SU-DHL-6 (cell line): ENCODE measurements around the gene SLC25A40.

ENCODE experiments used
- H2AFZ ChIP-seq: fragments of 200-600 bp; sonication (generic); 2 replicates; pipeline ENCODE4 v1.6.1; 2014; ENCODE audit warnings: low read depth, mild to moderate bottlenecking, moderate library complexity, mixed read lengths, antibody characterized with exemption, low read length; ENCODE audit not compliant: severe bottlenecking
- H3F3A ChIP-seq: fragments of 200-600 bp; shearing (Covaris generic); 2 replicates; pipeline ENCODE4 v1.6.0; 2016; ENCODE audit warnings: antibody characterized with exemption, mild to moderate bottlenecking; ENCODE audit not compliant: insufficient read depth
- H3K27ac ChIP-seq: fragments of 200-600 bp; sonication (generic); 2 replicates; pipeline ENCODE4 v1.5.1; 2016; ENCODE audit warnings: low read depth, mild to moderate bottlenecking, low read length, moderate library complexity, mixed read lengths
- H3K27me3 ChIP-seq: fragments of 200-600 bp; sonication (generic), shearing (Covaris generic); 2 replicates; pipeline ENCODE4 v1.6.0; 2014; ENCODE audit warnings: mild to moderate bottlenecking, low read length
- H3K36me3 ChIP-seq: fragments of 200-600 bp; sonication (generic); 2 replicates; pipeline ENCODE4 v1.6.1; 2014; ENCODE audit warnings: mild to moderate bottlenecking, low read length, mixed read lengths
- H3K4me2 ChIP-seq: fragments of 300-600, 200-600 bp; shearing (Covaris generic), sonication (generic); 2 replicates; pipeline ENCODE4 v1.6.0; 2014; ENCODE audit warnings: low read length, low read depth, mild to moderate bottlenecking; ENCODE audit not compliant: poor library complexity, severe bottlenecking
- H3K4me3 ChIP-seq: fragments of 200-600 bp; sonication (generic); 2 replicates; pipeline ENCODE4 v1.5.1; 2014; ENCODE audit warnings: antibody characterized with exemption, low read length, mild to moderate bottlenecking, mixed read lengths; ENCODE audit not compliant: insufficient read depth, poor library complexity, severe bottlenecking
- H3K79me2 ChIP-seq: fragments of 200-600 bp; sonication (generic); 2 replicates; pipeline ENCODE4 v1.6.1; 2014; ENCODE audit warnings: mild to moderate bottlenecking, low read length, moderate library complexity; ENCODE audit not compliant: insufficient read depth
- H3K9ac ChIP-seq: fragments of 200-600 bp; sonication (generic); 2 replicates; pipeline ENCODE4 v1.7.0; 2014; ENCODE audit warnings: mild to moderate bottlenecking, low read length
- H3K9me2 ChIP-seq: fragments of 200-600 bp; sonication (generic); replicated peaks from 2 replicates; pipeline ENCODE4 v1.6.1; 2014; ENCODE audit warnings: low read length; ENCODE audit not compliant: insufficient read depth
- H3K9me3 ChIP-seq: fragments of 200-600 bp; sonication (generic); 2 replicates; pipeline ENCODE4 v1.6.1; 2014; ENCODE audit warnings: low read length, mixed read lengths; ENCODE audit not compliant: insufficient read depth
- H4K20me1 ChIP-seq: fragments of 200-600 bp; sonication (generic); 2 replicates; pipeline ENCODE4 v1.6.1; 2014; ENCODE audit warnings: low read depth, mild to moderate bottlenecking, antibody characterized with exemption, low read length, moderate library complexity, mixed read lengths
- EZH2phosphoT487 ChIP-seq: fragments of 200-600 bp; sonication (generic), shearing (Covaris generic); conservative IDR thresholded peaks from 2 replicates; pipeline ENCODE4 v1.6.1; 2018; ENCODE audit warnings: mild to moderate bottlenecking, antibody characterized with exemption, low read length, moderate library complexity, mixed read lengths
- TF ChIP-seq, protein P1 (sequence below): fragments of 200-600 bp; sonication (generic); IDR thresholded peaks from one replicate; pipeline ENCODE4 v1.5.1; 2017; ENCODE audit warnings: antibody characterized with exemption, mild to moderate bottlenecking, low read length, moderate library complexity; ENCODE audit not compliant: insufficient read depth, poor library complexity, severe bottlenecking

The SLC25A40 gene

DNA sequence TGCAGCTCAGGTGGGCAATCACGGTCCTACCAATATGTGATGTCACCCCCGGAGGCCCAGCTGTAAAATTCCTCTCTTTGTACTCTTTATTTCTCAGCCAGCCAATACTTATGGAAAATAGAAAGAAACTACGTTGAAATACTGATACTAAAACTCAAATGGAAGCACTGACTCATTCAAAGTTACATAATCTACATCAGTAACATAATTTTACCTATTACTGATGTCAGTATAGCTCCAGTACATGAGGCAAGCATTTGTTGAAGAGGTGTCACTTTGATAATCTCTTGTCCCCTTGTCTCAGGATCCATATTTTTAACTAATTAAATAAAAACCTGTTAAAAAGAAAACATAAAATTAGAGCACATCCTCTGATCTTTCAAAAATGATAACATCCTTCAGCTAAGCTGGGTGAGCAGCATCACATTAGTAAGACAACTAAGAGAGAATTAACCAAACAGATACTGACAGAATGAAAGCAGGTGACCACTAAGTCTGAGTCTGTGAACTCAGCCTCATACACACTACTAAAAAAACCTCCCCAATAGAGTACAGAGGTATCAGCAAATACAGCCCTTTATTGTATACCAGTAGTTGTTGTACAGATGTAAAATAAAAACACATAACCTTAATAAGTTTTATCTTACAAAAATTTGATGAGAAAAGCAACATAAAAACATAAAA, 17.6 kb downstream of the SLC25A40 start:
- H3K9me3 ChIP-seq: no peaks in the 10 kb centered on the region
- H3K9me2 ChIP-seq: no peaks in the 10 kb centered on the region
- H3K27me3 ChIP-seq: no peaks in the 10 kb centered on the region
- H3K4me2 ChIP-seq: no peak overlapping the region
- peaks cover 15% of the 10 kb centered on the region for H4K20me1 ChIP-seq
- H3K9ac ChIP-seq: no peak overlapping the region
- peaks cover 65% of the 10 kb centered on the region for H3K36me3 ChIP-seq
- no peak overlapping the region for H3K4me3 ChIP-seq
- H3F3A ChIP-seq: peaks cover 24% of the 10 kb centered on the region
- H3K27ac ChIP-seq: no peak overlapping the region
- no peak overlapping the region for H2AFZ ChIP-seq
- TF ChIP-seq, protein P1, sequence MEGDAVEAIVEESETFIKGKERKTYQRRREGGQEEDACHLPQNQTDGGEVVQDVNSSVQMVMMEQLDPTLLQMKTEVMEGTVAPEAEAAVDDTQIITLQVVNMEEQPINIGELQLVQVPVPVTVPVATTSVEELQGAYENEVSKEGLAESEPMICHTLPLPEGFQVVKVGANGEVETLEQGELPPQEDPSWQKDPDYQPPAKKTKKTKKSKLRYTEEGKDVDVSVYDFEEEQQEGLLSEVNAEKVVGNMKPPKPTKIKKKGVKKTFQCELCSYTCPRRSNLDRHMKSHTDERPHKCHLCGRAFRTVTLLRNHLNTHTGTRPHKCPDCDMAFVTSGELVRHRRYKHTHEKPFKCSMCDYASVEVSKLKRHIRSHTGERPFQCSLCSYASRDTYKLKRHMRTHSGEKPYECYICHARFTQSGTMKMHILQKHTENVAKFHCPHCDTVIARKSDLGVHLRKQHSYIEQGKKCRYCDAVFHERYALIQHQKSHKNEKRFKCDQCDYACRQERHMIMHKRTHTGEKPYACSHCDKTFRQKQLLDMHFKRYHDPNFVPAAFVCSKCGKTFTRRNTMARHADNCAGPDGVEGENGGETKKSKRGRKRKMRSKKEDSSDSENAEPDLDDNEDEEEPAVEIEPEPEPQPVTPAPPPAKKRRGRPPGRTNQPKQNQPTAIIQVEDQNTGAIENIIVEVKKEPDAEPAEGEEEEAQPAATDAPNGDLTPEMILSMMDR: no peak
- TF ChIP-seq EZH2phosphoT487: no peak
- peaks cover 36% of the 10 kb centered on the region for H3K79me2 ChIP-seq

DNA sequence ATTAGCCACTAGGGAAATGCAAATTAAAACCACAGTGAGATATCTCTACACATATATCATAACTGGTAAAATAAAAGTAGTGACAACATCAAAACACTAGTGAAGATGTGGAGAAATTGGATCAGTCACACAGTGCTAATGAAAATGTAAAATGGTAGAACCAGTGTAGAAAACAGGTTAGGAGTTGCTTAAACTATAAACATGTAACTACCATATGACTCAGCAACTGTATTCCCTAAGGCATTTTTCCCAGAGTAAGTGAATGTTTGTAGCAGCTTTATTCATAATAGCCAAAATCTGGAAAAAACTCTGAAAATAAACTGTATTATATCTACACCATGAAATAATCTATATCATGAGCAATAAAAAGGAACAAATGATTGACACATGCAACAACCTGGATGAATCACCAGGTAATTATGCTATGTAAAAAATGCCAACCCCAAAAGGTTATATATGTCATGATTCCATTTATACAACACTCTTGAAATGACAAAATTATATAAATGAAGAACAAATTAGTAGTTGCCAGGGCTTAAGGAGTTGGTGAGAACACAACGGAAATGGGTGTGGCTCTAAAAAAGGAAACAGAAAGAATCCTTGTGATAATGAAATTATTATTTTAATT, 22.8 kb downstream of the SLC25A40 start:
- Histone ChIP-seq H2AFZ (no peak overlapping the region), H3K9ac (no peak overlapping the region), H3F3A (peaks cover 27% of the 10 kb centered on the region), H3K79me2 (peaks cover 18% of the 10 kb centered on the region; the same call in 1 of the 2 replicates), H3K4me2 (no peak overlapping the region), H4K20me1 (no peaks in the 10 kb centered on the region), H3K9me3 (no peaks in the 10 kb centered on the region), H3K27me3 (no peaks in the 10 kb centered on the region), H3K4me3 (no peak overlapping the region), H3K36me3 (peaks cover 83% of the 10 kb centered on the region), H3K9me2 (no peaks in the 10 kb centered on the region), H3K27ac (no peak overlapping the region)
- TF ChIP-seq, protein P1: no peak
- TF ChIP-seq EZH2phosphoT487: no peak

DNA sequence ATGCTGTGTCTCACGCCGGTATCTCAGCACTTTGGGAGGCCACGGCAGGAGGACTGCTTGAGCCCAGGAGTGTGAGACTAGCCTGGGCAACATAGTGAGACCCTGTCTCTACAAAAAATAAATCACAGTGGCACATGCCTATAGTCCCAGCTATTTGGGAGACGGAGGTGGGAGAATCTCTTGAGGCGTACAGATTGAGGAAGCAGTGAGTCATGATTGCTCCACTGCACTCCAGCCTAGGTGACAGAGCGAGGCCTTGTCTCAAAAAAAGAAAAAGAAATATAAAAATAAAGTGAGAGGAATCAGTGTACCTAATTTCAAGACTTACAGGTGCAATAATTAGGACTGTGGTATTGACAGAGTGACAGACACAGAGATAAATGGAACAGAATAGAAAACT, 23.9 kb downstream of the SLC25A40 start:
- Histone ChIP-seq H3K9ac (no peak overlapping the region), H3K9me3 (no peaks in the 10 kb centered on the region), H3K79me2 (peaks cover 18% of the 10 kb centered on the region; the same call in 1 of the 2 replicates), H3K27me3 (no peaks in the 10 kb centered on the region), H3K27ac (no peak overlapping the region), H3K4me3 (no peak overlapping the region), H2AFZ (no peak overlapping the region), H3F3A (peaks cover 26% of the 10 kb centered on the region), H4K20me1 (no peaks in the 10 kb centered on the region), H3K36me3 (peaks cover 76% of the 10 kb centered on the region), H3K9me2 (no peaks in the 10 kb centered on the region), H3K4me2 (no peak overlapping the region)
- TF ChIP-seq EZH2phosphoT487: no peak
- TF ChIP-seq, protein P1: no peak
